DOHH2 (cell line): ENCODE data around the gene CYB5D1.

Source experiments
- EZH2phosphoT487 ChIP-seq: fragments of 200-600 bp; sonication (generic); IDR thresholded peaks from 2 replicates; pipeline ENCODE4 v1.6.1; 2017; ENCODE audit warnings: borderline replicate concordance, mild to moderate bottlenecking, antibody characterized with exemption, low read length, moderate library complexity, mixed read lengths
- TF ChIP-seq, protein P1 (sequence below): fragments of 200-600 bp; sonication (generic); IDR thresholded peaks from one replicate; pipeline ENCODE4 v1.5.1; 2014; ENCODE audit warnings: antibody characterized with exemption, mild to moderate bottlenecking, low read depth, low read length; ENCODE audit not compliant: poor library complexity, severe bottlenecking

DNA sequence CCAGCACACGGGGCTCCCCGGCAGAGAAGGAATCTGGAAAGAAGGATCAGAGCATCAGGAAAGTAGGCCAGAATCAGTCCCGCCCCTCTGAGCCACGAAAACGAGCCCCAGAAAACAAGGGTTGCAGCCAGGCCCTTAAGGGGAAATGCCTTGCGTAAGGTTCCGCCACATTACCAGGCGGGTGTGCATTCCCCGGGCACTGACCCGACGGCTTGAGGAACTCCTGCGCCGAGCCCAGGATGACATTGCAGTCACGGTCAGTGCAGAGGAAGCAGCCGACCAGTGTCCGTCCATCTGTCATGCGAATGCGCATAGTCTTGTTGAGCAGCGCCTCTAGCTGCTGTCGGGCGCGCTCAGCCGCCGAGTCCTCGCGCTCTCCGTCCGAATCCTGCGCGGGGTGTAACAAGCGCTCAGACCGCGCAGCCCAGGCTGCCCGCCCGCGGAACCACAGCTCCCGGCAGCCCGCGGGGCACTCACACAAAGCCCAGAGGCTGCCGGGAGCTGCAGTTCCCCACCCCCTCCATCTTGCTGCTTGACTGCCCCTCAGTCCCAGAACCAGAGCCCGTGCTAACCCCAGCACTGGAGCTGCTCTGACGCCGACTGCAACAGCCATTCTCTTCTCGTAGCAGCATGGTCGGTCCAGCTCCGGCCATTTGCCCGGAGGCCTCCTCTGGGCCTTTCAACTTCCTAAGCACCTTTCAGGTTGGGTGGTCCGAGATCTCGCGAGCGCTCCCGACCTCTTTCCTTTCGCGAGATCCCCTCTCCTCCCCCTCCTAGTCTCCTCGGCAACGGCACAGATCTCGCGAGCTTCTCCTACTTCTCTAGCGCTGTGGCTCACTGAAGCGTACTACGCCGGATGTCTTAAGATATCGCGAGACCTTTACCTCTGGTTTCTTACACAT lies 741 bp upstream of the CYB5D1 start, which contains the start of gene NAA38:
- TF ChIP-seq, protein P1, sequence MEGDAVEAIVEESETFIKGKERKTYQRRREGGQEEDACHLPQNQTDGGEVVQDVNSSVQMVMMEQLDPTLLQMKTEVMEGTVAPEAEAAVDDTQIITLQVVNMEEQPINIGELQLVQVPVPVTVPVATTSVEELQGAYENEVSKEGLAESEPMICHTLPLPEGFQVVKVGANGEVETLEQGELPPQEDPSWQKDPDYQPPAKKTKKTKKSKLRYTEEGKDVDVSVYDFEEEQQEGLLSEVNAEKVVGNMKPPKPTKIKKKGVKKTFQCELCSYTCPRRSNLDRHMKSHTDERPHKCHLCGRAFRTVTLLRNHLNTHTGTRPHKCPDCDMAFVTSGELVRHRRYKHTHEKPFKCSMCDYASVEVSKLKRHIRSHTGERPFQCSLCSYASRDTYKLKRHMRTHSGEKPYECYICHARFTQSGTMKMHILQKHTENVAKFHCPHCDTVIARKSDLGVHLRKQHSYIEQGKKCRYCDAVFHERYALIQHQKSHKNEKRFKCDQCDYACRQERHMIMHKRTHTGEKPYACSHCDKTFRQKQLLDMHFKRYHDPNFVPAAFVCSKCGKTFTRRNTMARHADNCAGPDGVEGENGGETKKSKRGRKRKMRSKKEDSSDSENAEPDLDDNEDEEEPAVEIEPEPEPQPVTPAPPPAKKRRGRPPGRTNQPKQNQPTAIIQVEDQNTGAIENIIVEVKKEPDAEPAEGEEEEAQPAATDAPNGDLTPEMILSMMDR, result peak; percentile 49
- TF ChIP-seq EZH2phosphoT487, result no peak
